ENCODE measurements around the gene GRAMD1C.

Gene GRAMD1C

GRCh38 chr3:113890256-113890900 is 51.8 kb downstream of the GRAMD1C start:
- no peak for DNase-seq
- Histone ChIP-seq H3K27me3 (replicated peaks) (no peaks in the 10 kb centered on the region), H3K36me3 (replicated peaks) (no peaks in the 10 kb centered on the region), H3K27ac (no peak overlapping the region), H3K4me3 (ENCODE audit: low read depth, low read length) (no peak overlapping the region)
- TF ChIP-seq CTCF (IDR thresholded peaks at IDR 0.05; ENCODE audit: low read depth, low read length, missing control alignments): peak; percentile 2
- in situ Hi-C loops (cut with HindIII; ENCODE audit: low pct_ligation_motif_present, low sequenced_read_pairs): no loop called here

- H3K36me3 ChIP-seq (replicated peaks): no peaks in the 10 kb centered on the region
- in situ Hi-C loops (cut with HindIII; ENCODE audit: low pct_ligation_motif_present, low sequenced_read_pairs): no loop called here
- DNase-seq: no peak
- no peaks in the 10 kb centered on the region for H3K27me3 ChIP-seq (replicated peaks)
- H3K4me3 ChIP-seq (ENCODE audit: low read depth, low read length): no peak overlapping the region
- TF ChIP-seq CTCF (IDR thresholded peaks at IDR 0.05; ENCODE audit: low read depth, low read length, missing control alignments): no peak
- H3K27ac ChIP-seq: no peak overlapping the region
Measured at GRCh38 chr3:113894927-113895326, 56.3 kb downstream of the GRAMD1C start.

DNA sequence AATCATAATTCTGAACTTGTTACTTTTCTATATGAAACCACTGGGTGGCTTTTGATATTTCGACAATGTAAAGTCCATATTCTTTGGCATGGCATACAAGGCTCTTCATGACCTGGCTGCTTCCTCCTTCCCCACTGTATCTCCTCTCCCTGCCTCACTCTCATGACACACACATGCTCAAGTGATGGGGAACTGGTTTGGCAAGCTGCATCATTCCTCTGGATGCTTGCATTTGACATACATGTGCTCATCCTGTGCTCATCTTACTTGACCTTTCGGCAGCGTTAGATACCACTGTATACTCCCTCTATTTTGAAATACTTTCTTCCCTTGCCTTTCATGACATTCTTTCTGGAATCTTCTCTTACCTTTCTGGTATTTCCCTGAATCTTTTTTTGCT is 57.4 kb downstream of the GRAMD1C start:
- TF ChIP-seq CTCF (IDR thresholded peaks at IDR 0.05; ENCODE audit: low read depth, low read length, missing control alignments): no peak
- Histone ChIP-seq H3K4me3 (ENCODE audit: low read depth, low read length) (no peak overlapping the region), H3K27me3 (replicated peaks) (no peaks in the 10 kb centered on the region), H3K27ac (no peak overlapping the region), H3K36me3 (replicated peaks) (no peaks in the 10 kb centered on the region)
- in situ Hi-C loops (cut with HindIII; ENCODE audit: low pct_ligation_motif_present, low sequenced_read_pairs): no loop called here
- no peak for DNase-seq

GRCh38 chr3:113896930-113897329 is 58.3 kb downstream of the GRAMD1C start:
- no peak overlapping the region for H3K4me3 ChIP-seq (ENCODE audit: low read depth, low read length)
- no peaks in the 10 kb centered on the region for H3K27me3 ChIP-seq (replicated peaks)
- DNase-seq: no peak
- H3K36me3 ChIP-seq (replicated peaks): no peaks in the 10 kb centered on the region
- TF ChIP-seq CTCF (IDR thresholded peaks at IDR 0.05; ENCODE audit: low read depth, low read length, missing control alignments): no peak
- H3K27ac ChIP-seq: no peak overlapping the region
- in situ Hi-C loops (cut with HindIII; ENCODE audit: low pct_ligation_motif_present, low sequenced_read_pairs): no loop called here

- in situ Hi-C loops (cut with HindIII; ENCODE audit: low pct_ligation_motif_present, low sequenced_read_pairs): no loop called here
- DNase-seq: no peak
- Histone ChIP-seq H3K4me3 (ENCODE audit: low read depth, low read length) (no peak overlapping the region), H3K27me3 (replicated peaks) (no peaks in the 10 kb centered on the region), H3K27ac (no peak overlapping the region), H3K36me3 (replicated peaks) (no peaks in the 10 kb centered on the region)
- TF ChIP-seq CTCF (IDR thresholded peaks at IDR 0.05; ENCODE audit: low read depth, low read length, missing control alignments): no peak
Measured at GRCh38 chr3:113897373-113897777, 58.8 kb downstream of the GRAMD1C start.

DNA sequence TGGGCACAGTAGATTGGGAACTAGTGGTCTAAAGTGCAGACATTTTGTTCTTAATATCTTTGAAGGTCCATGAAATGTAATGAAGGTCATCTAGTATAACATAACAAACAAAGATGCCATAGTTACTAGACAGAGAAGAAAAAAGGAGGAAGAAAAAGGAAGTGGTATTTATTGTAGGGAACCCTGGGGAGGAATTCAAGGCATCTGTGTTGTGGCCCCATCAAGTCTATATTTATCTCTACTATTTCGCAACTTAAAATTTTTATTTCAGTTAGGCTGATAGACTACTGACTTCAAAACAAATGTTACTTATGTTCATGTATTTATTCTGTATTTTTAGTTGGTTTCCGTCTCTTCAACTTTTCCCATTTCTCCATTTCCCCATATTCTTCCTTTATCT is 60.3 kb downstream of the GRAMD1C start:
- TF ChIP-seq CTCF (IDR thresholded peaks at IDR 0.05; ENCODE audit: low read depth, low read length, missing control alignments): no peak
- DNase-seq: peak; percentile 22
- Histone ChIP-seq H3K4me3 (ENCODE audit: low read depth, low read length) (no peak overlapping the region), H3K27ac (no peak overlapping the region), H3K27me3 (replicated peaks) (no peaks in the 10 kb centered on the region), H3K36me3 (replicated peaks) (no peaks in the 10 kb centered on the region)
- in situ Hi-C loops (cut with HindIII; ENCODE audit: low pct_ligation_motif_present, low sequenced_read_pairs): no loop called here
